Fibroblast of pulmonary artery (primary cell): ENCODE results near the gene ANKRD62.
"Not testable (repeated sequence)": the region's sequence is repeated elsewhere in the genome, so short reads cannot be mapped to it uniquely, and the experiment has no call there.

Source experiments
- DNase-seq: peaks from one replicate; pipeline ENCODE4 v3.0.0-alpha.2; 2010; ENCODE audit warnings: low read depth
- H3K4me3 ChIP-seq: replicated peaks from 2 replicates; pipeline ENCODE4 v1.5.1; 2011; ENCODE audit warnings: low read depth, mild to moderate bottlenecking, control low read depth, low read length, moderate library complexity
- CTCF ChIP-seq: IDR thresholded peaks from 2 replicates; pipeline ENCODE4 v1.5.1; 2011; ENCODE audit warnings: mild to moderate bottlenecking, control low read depth, low read length, inconsistent platforms; ENCODE audit errors: missing control alignments

Gene ANKRD62

GRCh38 chr18:12121175-12122042 is 27.8 kb downstream of the ANKRD62 start:
- H3K4me3 ChIP-seq: no peak overlapping the region
- peak; percentile 8 for DNase-seq
- peak; percentile 38 for TF ChIP-seq CTCF

GRCh38 chr18:12122043-12122389 is 28.4 kb downstream of the ANKRD62 start:
- H3K4me3 ChIP-seq, DNase-seq: not testable (repeated sequence)

GRCh38 chr18:12127647-12128046 is 34.0 kb downstream of the ANKRD62 start:
- DNase-seq: not testable (repeated sequence)

GRCh38 chr18:12138831-12139230 is 45.2 kb downstream of the ANKRD62 start:
- DNase-seq, H3K4me3 ChIP-seq: not testable (repeated sequence)

More at GRCh38 chr18:12127647-12128046, 34.0 kb downstream of the ANKRD62 start:
- not testable (repeated sequence) for H3K4me3 ChIP-seq

- not testable (repeated sequence) for DNase-seq, H3K4me3 ChIP-seq
These were observed 47.2 kb downstream of the ANKRD62 start for GRCh38 chr18:12140866-12141265.

- not testable (repeated sequence) for H3K4me3 ChIP-seq, DNase-seq
These were observed 48.1 kb downstream of the ANKRD62 start for GRCh38 chr18:12141778-12142177.

- DNase-seq: not testable (repeated sequence)
These were observed 55.8 kb downstream of the ANKRD62 start for GRCh38 chr18:12149431-12149830.

GRCh38 chr18:12154361-12154760 is 60.7 kb downstream of the ANKRD62 start:
- no peak for TF ChIP-seq CTCF
- DNase-seq: no peak
- no peak overlapping the region for H3K4me3 ChIP-seq

More at GRCh38 chr18:12149431-12149830, 55.8 kb downstream of the ANKRD62 start:
- H3K4me3 ChIP-seq: not testable (repeated sequence)

GRCh38 chr18:12155996-12156395 is 62.4 kb downstream of the ANKRD62 start:
- H3K4me3 ChIP-seq: no peak overlapping the region
- DNase-seq: no peak
- TF ChIP-seq CTCF: no peak

- TF ChIP-seq CTCF: no peak
- peak; percentile 16 for DNase-seq
- H3K4me3 ChIP-seq: no peak overlapping the region
These were observed 65.8 kb downstream of the ANKRD62 start for GRCh38 chr18:12159446-12159845.
